Kidney (tissue), 14 donors: ENCODE results near the gene PHTF2. TPM values are rescaled to one million over a fixed set of nuclear protein-coding genes. Genes with fewer than 3 reads are reported as not detected.

Experiments
- DNase-seq, 5 donors: peaks; one replicate each; pipeline ENCODE4 v3.0.0-alpha.2; 2013 to 2020
- FAIRE-seq: peaks from 2 replicates; lab custom pipeline; 2012; peaks lifted over from hg19 to GRCh38; lab: Jason Lieb, UNC
- H3K27ac ChIP-seq, 2 donors: one replicate each; pipeline ENCODE4 v1.7.0; 2013; ENCODE audit warnings: low read depth in 2 of 2, low read length in 2 of 2, inconsistent platforms in 1 of 2
- H3K27me3 ChIP-seq: one replicate; pipeline ENCODE4 v1.7.1; 2013; ENCODE audit warnings: low read length, inconsistent platforms; ENCODE audit not compliant: control insufficient read depth, insufficient read depth
- H3K36me3 ChIP-seq, 3 donors: one replicate each; pipeline versions ENCODE4 v1.7.0 to v1.7.1; 2013; ENCODE audit warnings: low read length in 3 of 3, control low read depth in 1 of 3, inconsistent platforms in 1 of 3; ENCODE audit not compliant: insufficient read depth in 3 of 3, control insufficient read depth in 2 of 3
- H3K4me1 ChIP-seq, 3 donors: one replicate each; pipeline versions ENCODE4 v1.7.0 to v1.7.1; 2013; ENCODE audit warnings: low read length in 3 of 3, inconsistent platforms in 1 of 3, low read depth in 1 of 3; ENCODE audit not compliant: control insufficient read depth in 2 of 3, insufficient read depth in 2 of 3
- H3K4me3 ChIP-seq, 3 donors: one replicate each; pipeline versions ENCODE4 v1.7.0 to v1.8.1; 2013; ENCODE audit warnings: low read length in 3 of 3, control low read depth in 1 of 3, inconsistent platforms in 1 of 3
- H3K9ac ChIP-seq, 3 donors: one replicate each; pipeline versions ENCODE4 v1.7.0 to v1.7.1; 2013; ENCODE audit warnings: low read length in 3 of 3, control low read depth in 1 of 3, inconsistent platforms in 1 of 3
- H3K9me3 ChIP-seq, 3 donors: one replicate each; pipeline versions ENCODE4 v1.7.0 to v1.7.1; 2013; ENCODE audit warnings: low read length in 3 of 3, control low read depth in 1 of 3, inconsistent platforms in 1 of 3; ENCODE audit not compliant: control insufficient read depth in 2 of 3, insufficient read depth in 1 of 3
- CTCF ChIP-seq: IDR thresholded peaks from 3 replicates; pipeline ENCODE4 v1.5.1; 2012; ENCODE audit warnings: mild to moderate bottlenecking, moderate library complexity, borderline replicate concordance; ENCODE audit not compliant: insufficient read depth; ENCODE audit errors: extremely low read depth
- intact Hi-C: fragments of 100-400 bp; cut with DNase I; formaldehyde crosslinking; loops from one replicate; pipeline ENCODE4 v1.11.1; 2022
- polyA plus RNA-seq: library from polyadenylated mRNA; stranded (reverse); fragments of 350-450 nt; fragmentation: Illumina TruSeq; extraction: RNeasy Lipid Tissue Mini Kit (QIAGEN cat#74804); gene quantifications from one replicate; pipeline ENCODE4 v1.2.3, GENCODE V29; 2014; ENCODE audit warnings: low read depth, low replicate concordance; ENCODE audit not compliant: insufficient read depth
- total RNA-seq: library from RNA; stranded (reverse); fragmentation: NEBNext Ultra II Directional; extraction: Animal tissue kit (Norgen Biotek cat#: 25700); gene quantifications from one replicate; pipeline ENCODE4 v1.2.1, GENCODE V29; 2021
- donor health status: control.
- donor health status: control.
- donor health status: control.
- donor health status: control.
- donor health status: control.
- donor health status: DM: yes; HTN: yes; CAD: no.
- donor health status: Normal renal cell carcinoma (clear cell type).

The PHTF2 gene
- total and polyA plus RNA-seq, 2 donors from 2014 or later: 6.0 to 13.8 TPM

- Histone ChIP-seq H3K36me3 (no peaks in the 10 kb centered on the region), H3K9ac (no peak overlapping the region), H3K27ac (no peak overlapping the region), H3K9me3 (no peaks in the 10 kb centered on the region), H3K4me1 (no peaks in the 10 kb centered on the region), H3K27me3 (no peaks in the 10 kb centered on the region), H3K4me3 (no peak overlapping the region)
- FAIRE-seq: no peak
- no peak for DNase-seq
- no peak for TF ChIP-seq CTCF
- intact Hi-C loops: no loop called here
These were observed 11.8 kb upstream of the PHTF2 start for GRCh38 chr7:77786741-77787140.

DNA sequence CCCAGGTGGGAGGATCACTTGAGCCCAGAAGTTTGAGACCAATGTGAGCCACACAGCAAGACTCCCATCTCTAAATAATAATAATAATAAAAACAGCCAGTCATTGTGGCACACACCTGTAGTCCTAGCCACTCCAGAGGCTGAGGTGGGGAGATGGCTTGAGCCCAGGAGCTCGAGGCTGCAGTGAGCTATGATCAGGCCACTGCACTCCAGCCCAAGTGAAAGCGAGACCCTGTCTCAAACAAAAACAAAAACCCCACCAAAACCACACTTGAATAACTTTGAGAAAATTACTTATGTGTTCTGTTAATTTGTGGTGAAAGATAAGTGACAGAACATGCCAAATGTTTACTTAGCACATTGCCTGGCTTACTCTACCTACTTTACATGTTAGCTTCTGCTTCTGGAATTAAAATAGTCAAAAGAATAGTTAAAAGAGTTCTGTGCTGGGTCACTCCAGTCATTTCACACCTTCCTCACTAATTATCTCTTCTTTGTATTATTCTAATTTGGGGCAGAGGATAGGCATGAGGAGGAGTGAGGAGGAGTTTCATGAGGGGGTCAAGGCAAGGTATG lies 10.2 kb upstream of the PHTF2 start:
- no peak for FAIRE-seq
- TF ChIP-seq CTCF: no peak

GRCh38 chr7:77791336-77791735 lies 7.2 kb upstream of the PHTF2 start:
- Histone ChIP-seq H3K27ac (no peak overlapping the region), H3K36me3 (peaks cover 0 to 2% (median 0%) of the 10 kb centered on the region in 3 donors), H3K4me3 (no peak overlapping the region), H3K9me3 (no peaks in the 10 kb centered on the region), H3K4me1 (no peaks in the 10 kb centered on the region), H3K27me3 (no peaks in the 10 kb centered on the region), H3K9ac (no peak overlapping the region)
- TF ChIP-seq CTCF: no peak
- FAIRE-seq (no peak), DNase-seq (no peak)
- intact Hi-C loops: no loop called here

More for the DNA sequence above, 10.2 kb upstream of the PHTF2 start:
- intact Hi-C loops: no loop called here
- H3K27ac ChIP-seq: no peak overlapping the region
- DNase-seq: no peak
- no peaks in the 10 kb centered on the region for H3K36me3 ChIP-seq
- H3K4me3 ChIP-seq: no peak overlapping the region
- no peaks in the 10 kb centered on the region for H3K9me3 ChIP-seq
- no peak overlapping the region for H3K9ac ChIP-seq
- no peaks in the 10 kb centered on the region for H3K4me1 ChIP-seq
- H3K27me3 ChIP-seq: no peaks in the 10 kb centered on the region

- no peak overlapping the region for H3K4me3 ChIP-seq
- intact Hi-C loops: no loop called here
- no peaks in the 10 kb centered on the region for H3K27me3 ChIP-seq
- peaks cover 0 to 2% (median 0%) of the 10 kb centered on the region in 3 donors for H3K36me3 ChIP-seq
- no peak overlapping the region for H3K27ac ChIP-seq
- no peak for TF ChIP-seq CTCF
- FAIRE-seq (no peak), DNase-seq (no peak)
- no peak overlapping the region for H3K9ac ChIP-seq
- no peaks in the 10 kb centered on the region for H3K9me3 ChIP-seq
- peaks cover 0 to 5% (median 0%) of the 10 kb centered on the region in 3 donors for H3K4me1 ChIP-seq
These were observed 6.6 kb upstream of the PHTF2 start for GRCh38 chr7:77791956-77792355.
